K562 (cell line): Measurements from ENCODE around the gene MFSD6. TPM values are rescaled to one million over a fixed set of nuclear protein-coding genes. Genes with fewer than 3 reads are reported as not detected.
A peak's percentile ranks its signal among the peaks of the same experiment; 100 is the strongest.

ENCODE experiments used
- BCL6 ChIP-seq: fragments of 250-450 bp; sonication (Bioruptor Pico); IDR thresholded peaks from 2 replicates; pipeline ENCODE4 v1.4.0; 2020
- CHD4 ChIP-seq: fragments of 200-600 bp; sonication (generic); IDR thresholded peaks from 3 replicates; pipeline ENCODE4 v1.6.1; 2012; ENCODE audit warnings: low read depth, mild to moderate bottlenecking, mixed read lengths, low read length, inconsistent platforms; ENCODE audit not compliant: insufficient read depth, insufficient replicate concordance, poor library complexity, severe bottlenecking
- CREBBP ChIP-seq: IDR thresholded peaks from one replicate; pipeline ENCODE4 v1.6.1; 2012; ENCODE audit warnings: low read depth, mild to moderate bottlenecking, control low read depth, inconsistent platforms, low read length
- DPF2 ChIP-seq: fragments of 450-650 bp; IDR thresholded peaks from 2 replicates; pipeline ENCODE4 v1.6.1; 2016
- EP300 ChIP-seq: IDR thresholded peaks from 2 replicates; pipeline ENCODE4 v1.6.1; 2012; ENCODE audit warnings: low read length, improper control_type of control experiment
- FOXK1 ChIP-seq: sonication (generic); formaldehyde crosslinking; IDR thresholded peaks from 2 replicates; pipeline ENCODE4 v1.8.0; 2022; ENCODE audit warnings: missing genetic modification reagents, mild to moderate bottlenecking, borderline replicate concordance
- MAFK ChIP-seq: IDR thresholded peaks from 2 replicates; pipeline ENCODE4 v1.6.1; 2011; ENCODE audit warnings: low read length, improper control_type of control experiment
- MTA1 ChIP-seq: fragments of 450-650 bp; IDR thresholded peaks from 2 replicates; pipeline ENCODE4 v1.6.1; 2017; ENCODE audit warnings: borderline replicate concordance
- NCOA6 ChIP-seq: fragments of 450-650 bp; IDR thresholded peaks from 2 replicates; pipeline ENCODE4 v1.6.1; 2017; ENCODE audit warnings: mild to moderate bottlenecking
- RBM34 ChIP-seq: fragments of 200-400 bp; formaldehyde crosslinking; IDR thresholded peaks from 2 replicates; pipeline ENCODE4 v1.6.1; 2018; ENCODE audit warnings: low read length, borderline replicate concordance; ENCODE audit not compliant: insufficient read depth
- SIX5 ChIP-seq, 2 experiments: IDR thresholded peaks; 2 replicates each; pipeline ENCODE4 v1.6.1; 2011; ENCODE audit warnings: low read length in 2 of 2, borderline replicate concordance in 1 of 2, low read depth in 1 of 2, mild to moderate bottlenecking in 1 of 2, moderate library complexity in 1 of 2; ENCODE audit not compliant: insufficient read depth in 1 of 2
- SMARCE1 ChIP-seq: fragments of 450-650 bp; IDR thresholded peaks from 2 replicates; pipeline ENCODE4 v1.7.1; 2016; ENCODE audit warnings: mild to moderate bottlenecking
- SP1 ChIP-seq: sonication (generic); formaldehyde crosslinking; IDR thresholded peaks from 2 replicates; pipeline ENCODE4 v1.8.1; 2022; ENCODE audit warnings: mild to moderate bottlenecking, missing genetic modification reagents
- SP2 ChIP-seq: IDR thresholded peaks from 2 replicates; pipeline ENCODE4 v1.6.1; 2011; ENCODE audit warnings: mild to moderate bottlenecking, low read depth, low read length, moderate library complexity; ENCODE audit not compliant: poor library complexity, severe bottlenecking; ENCODE audit errors: extremely low read depth
- TRIM24 ChIP-seq, 2 experiments: fragments of 450-650 bp; IDR thresholded peaks; 2 replicates each; pipeline ENCODE4 v1.6.1; 2016
- ZBTB1 ChIP-seq: sonication (generic); formaldehyde crosslinking; IDR thresholded peaks from 2 replicates; pipeline ENCODE4 v1.8.1; 2023; ENCODE audit warnings: missing genetic modification reagents, low read depth, mild to moderate bottlenecking, borderline replicate concordance
- ZEB2 ChIP-seq: fragments of 450-650 bp; IDR thresholded peaks from 2 replicates; pipeline ENCODE4 v1.6.1; 2016
- ZNF124 ChIP-seq: sonication (generic); formaldehyde crosslinking; IDR thresholded peaks from 2 replicates; pipeline ENCODE4 v1.8.1; 2022; ENCODE audit warnings: missing genetic modification reagents
- ZNF175 ChIP-seq: fragments of 200-800 bp; sonication (Bioruptor generic); IDR thresholded peaks from 2 replicates; pipeline ENCODE4 v1.6.1; 2016; ENCODE audit warnings: low read depth, mild to moderate bottlenecking, missing genetic modification characterization, missing compliant biosample characterization
- ZNF23 ChIP-seq: fragments of 250-450 bp; sonication (Bioruptor Pico); IDR thresholded peaks from 2 replicates; pipeline ENCODE4 v1.4.0; 2020; ENCODE audit warnings: mild to moderate bottlenecking
- ZNF274 ChIP-seq: IDR thresholded peaks from 2 replicates; pipeline ENCODE4 v1.6.1; 2011; ENCODE audit warnings: low read depth, mild to moderate bottlenecking, low read length, moderate library complexity, borderline replicate concordance
- ZNF830 ChIP-seq: fragments of 250-450 bp; sonication (Bioruptor Pico); IDR thresholded peaks from 2 replicates; pipeline ENCODE4 v1.5.0; 2021; ENCODE audit warnings: mild to moderate bottlenecking
- polyA plus RNA-seq, 8 experiments: library from polyadenylated mRNA; depleted of rRNA in 4 of 8; stranded (reverse) in 5 of 8; unstranded in 3 of 8; fragments of >200 nt; fragmentation: Nextera tagmentation in 2 of 8; fragmentation: Illumina TruSeq in 1 of 8; extraction: Ambion mirVana in 2 of 8; extraction: Trizol in 1 of 8; gene quantifications; 2 replicates each; pipeline versions ENCODE4 v1.2.1 to v1.2.3, GENCODE V29; 2011 to 2014; ENCODE audit warnings: inconsistent platforms in 1 of 8, missing spikeins in 1 of 8
- total RNA-seq, 7 experiments: library from RNA; depleted of rRNA in 6 of 7; stranded (reverse); fragments of >200 nt in 6 of 7; fragmentation: Illumina TruSeq in 2 of 7; extraction: Trizol in 2 of 7; gene quantifications; 2 replicates each; pipeline versions ENCODE4 v1.2.1 to v1.2.3, GENCODE V29; 2011 to 2021; ENCODE audit warnings: low replicate concordance in 1 of 7
- TF ChIP-seq, protein P1 (sequence below): sonication (generic); formaldehyde crosslinking; IDR thresholded peaks from 2 replicates; pipeline ENCODE4 v1.8.0; 2022; ENCODE audit warnings: mild to moderate bottlenecking, missing genetic modification reagents
- TF ChIP-seq, protein P2 (sequence below): sonication (generic); formaldehyde crosslinking; IDR thresholded peaks from 2 replicates; pipeline ENCODE4 v1.5.0; 2020; ENCODE audit warnings: missing genetic modification reagents
- TF ChIP-seq, protein P3 (sequence below): sonication (generic); formaldehyde crosslinking; IDR thresholded peaks from 2 replicates; pipeline ENCODE4 v1.8.0; 2023; ENCODE audit warnings: mild to moderate bottlenecking, missing genetic modification reagents

The MFSD6 gene
- total and polyA plus RNA-seq, 9 of the 15 experiments (the other 6 are each of a cell fraction or from before 2014, with no cell fraction given), result 1.1 to 7.9 (median 4.4) TPM

DNA sequence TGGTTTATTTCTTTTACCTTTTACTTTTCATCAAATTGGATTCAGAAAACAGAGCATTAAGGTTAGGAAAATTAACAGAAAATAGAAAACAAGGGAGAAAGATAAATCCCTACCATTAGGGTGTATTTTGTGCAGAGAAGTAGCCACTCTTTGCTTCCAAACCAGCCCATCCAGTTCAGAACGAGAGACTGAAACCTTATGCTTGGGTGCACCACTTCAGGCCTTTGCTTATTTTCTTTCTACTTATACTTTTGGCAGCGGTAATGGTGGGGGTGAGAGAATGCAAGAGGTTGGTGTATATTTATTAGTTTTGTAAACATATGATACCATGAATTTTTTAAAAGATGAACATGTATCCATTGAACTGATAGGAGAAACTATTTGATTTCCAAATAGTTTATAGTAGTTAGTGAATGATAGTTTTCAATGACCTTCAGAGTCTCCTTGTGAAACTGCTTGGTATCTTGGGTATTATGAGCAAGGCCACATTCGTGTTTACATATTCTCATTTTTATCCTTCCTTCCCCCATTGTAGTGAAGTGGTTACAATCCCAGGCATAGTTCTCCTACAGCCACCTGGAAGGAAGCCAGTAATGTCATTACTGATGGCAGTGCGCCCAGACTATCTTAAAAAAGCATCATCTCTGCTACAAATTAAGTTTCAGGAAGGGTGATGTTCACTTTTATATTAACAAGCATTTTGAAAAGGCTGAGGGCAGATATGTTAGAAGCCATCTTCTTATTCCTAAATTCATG, 60.8 kb downstream of the MFSD6 start (continued):
- TF ChIP-seq DPF2 (peak; percentile 88), RBM34 (no peak), SIX5 (IDR thresholded peaks at IDR 0.05; ENCODE audit: borderline replicate concordance in 1 of 2, insufficient read depth in 1 of 2, low read depth in 1 of 2, low read length in 2 of 2) (no peak), ZNF830 (no peak), ZNF124 (CRISPR knock-in tag) (no peak), EP300 (peak; percentile 52; the same call in 1 of the 2 replicates), ZEB2 (no peak), BCL6 (CRISPR knock-in tag) (no peak), ZNF175 (CRISPR knock-in tag) (no peak), ZNF274 (no peak), MAFK (peak; percentile 50), CREBBP (no peak), ZBTB1 (CRISPR knock-in tag) (no peak), ZNF23 (no peak), FOXK1 (CRISPR knock-in tag) (no peak), SP2 (no peak), CHD4 (no peak), TRIM24 (IDR thresholded peaks at IDR 0.05) (no peak), MTA1 (no peak), SP1 (CRISPR knock-in tag) (no peak), SMARCE1 (peak; percentile 81), NCOA6 (no peak)
- TF ChIP-seq, protein P1, sequence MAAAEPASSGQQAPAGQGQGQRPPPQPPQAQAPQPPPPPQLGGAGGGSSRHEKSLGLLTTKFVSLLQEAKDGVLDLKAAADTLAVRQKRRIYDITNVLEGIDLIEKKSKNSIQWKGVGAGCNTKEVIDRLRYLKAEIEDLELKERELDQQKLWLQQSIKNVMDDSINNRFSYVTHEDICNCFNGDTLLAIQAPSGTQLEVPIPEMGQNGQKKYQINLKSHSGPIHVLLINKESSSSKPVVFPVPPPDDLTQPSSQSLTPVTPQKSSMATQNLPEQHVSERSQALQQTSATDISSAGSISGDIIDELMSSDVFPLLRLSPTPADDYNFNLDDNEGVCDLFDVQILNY (CRISPR knock-in tag), result no peak
- TF ChIP-seq, protein P2, sequence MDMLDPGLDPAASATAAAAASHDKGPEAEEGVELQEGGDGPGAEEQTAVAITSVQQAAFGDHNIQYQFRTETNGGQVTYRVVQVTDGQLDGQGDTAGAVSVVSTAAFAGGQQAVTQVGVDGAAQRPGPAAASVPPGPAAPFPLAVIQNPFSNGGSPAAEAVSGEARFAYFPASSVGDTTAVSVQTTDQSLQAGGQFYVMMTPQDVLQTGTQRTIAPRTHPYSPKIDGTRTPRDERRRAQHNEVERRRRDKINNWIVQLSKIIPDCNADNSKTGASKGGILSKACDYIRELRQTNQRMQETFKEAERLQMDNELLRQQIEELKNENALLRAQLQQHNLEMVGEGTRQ (CRISPR knock-in tag), result no peak
- TF ChIP-seq, protein P3, sequence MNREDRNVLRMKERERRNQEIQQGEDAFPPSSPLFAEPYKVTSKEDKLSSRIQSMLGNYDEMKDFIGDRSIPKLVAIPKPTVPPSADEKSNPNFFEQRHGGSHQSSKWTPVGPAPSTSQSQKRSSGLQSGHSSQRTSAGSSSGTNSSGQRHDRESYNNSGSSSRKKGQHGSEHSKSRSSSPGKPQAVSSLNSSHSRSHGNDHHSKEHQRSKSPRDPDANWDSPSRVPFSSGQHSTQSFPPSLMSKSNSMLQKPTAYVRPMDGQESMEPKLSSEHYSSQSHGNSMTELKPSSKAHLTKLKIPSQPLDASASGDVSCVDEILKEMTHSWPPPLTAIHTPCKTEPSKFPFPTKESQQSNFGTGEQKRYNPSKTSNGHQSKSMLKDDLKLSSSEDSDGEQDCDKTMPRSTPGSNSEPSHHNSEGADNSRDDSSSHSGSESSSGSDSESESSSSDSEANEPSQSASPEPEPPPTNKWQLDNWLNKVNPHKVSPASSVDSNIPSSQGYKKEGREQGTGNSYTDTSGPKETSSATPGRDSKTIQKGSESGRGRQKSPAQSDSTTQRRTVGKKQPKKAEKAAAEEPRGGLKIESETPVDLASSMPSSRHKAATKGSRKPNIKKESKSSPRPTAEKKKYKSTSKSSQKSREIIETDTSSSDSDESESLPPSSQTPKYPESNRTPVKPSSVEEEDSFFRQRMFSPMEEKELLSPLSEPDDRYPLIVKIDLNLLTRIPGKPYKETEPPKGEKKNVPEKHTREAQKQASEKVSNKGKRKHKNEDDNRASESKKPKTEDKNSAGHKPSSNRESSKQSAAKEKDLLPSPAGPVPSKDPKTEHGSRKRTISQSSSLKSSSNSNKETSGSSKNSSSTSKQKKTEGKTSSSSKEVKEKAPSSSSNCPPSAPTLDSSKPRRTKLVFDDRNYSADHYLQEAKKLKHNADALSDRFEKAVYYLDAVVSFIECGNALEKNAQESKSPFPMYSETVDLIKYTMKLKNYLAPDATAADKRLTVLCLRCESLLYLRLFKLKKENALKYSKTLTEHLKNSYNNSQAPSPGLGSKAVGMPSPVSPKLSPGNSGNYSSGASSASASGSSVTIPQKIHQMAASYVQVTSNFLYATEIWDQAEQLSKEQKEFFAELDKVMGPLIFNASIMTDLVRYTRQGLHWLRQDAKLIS (CRISPR knock-in tag), result no peak
